CD4-positive, alpha-beta T cell (primary cell): ENCODE measurements around the gene CHST15. TPM values are rescaled to one million over a fixed set of nuclear protein-coding genes. Genes with fewer than 3 reads are reported as not detected.

ENCODE experiments used
- ATAC-seq: fragments of 200-7000 bp; cut with Tn5 transposase; one replicate; pipeline ENCODE4 v1.10.0; 2022; ENCODE audit warnings: mild to moderate bottlenecking; ENCODE audit not compliant: poor library complexity
- CTCF ChIA-PET: fragments of 350-600 bp; sonication (Branson Sonifier 250); formaldehyde crosslinking; loops from one replicate; lab custom pipeline; 2021; ENCODE audit warnings: antibody characterized with exemption, inconsistent platforms; lab: Charles Lee
- POLR2A ChIA-PET: fragments of 350-600 bp; sonication (Branson Sonifier 250); formaldehyde crosslinking; loops from one replicate; lab custom pipeline; 2021; ENCODE audit warnings: antibody characterized with exemption, inconsistent platforms; lab: Charles Lee
- DNase-seq, 14 experiments: peaks; one replicate each; pipeline ENCODE4 v3.0.0-alpha.2; 2013 to 2020; ENCODE audit warnings: mixed read lengths in 2 of 14
- H3K27ac ChIP-seq, 2 donors: one replicate each; pipeline versions ENCODE4 v1.5.1 to v1.7.0; 2013; ENCODE audit warnings: low read length in 2 of 2, low read depth in 1 of 2, mild to moderate bottlenecking in 1 of 2
- H3K27me3 ChIP-seq, 2 experiments: 1 replicate in 1 of 2; 2 replicates in 1 of 2; pipeline versions ENCODE4 v1.6.1 to v1.7.0; 2013; ENCODE audit warnings: low read length in 2 of 2, control low read depth in 1 of 2, mild to moderate bottlenecking in 1 of 2, moderate library complexity in 1 of 2; ENCODE audit not compliant: insufficient read depth in 2 of 2, control insufficient read depth in 1 of 2
- H3K36me3 ChIP-seq: one replicate; pipeline ENCODE4 v1.6.1; 2013; ENCODE audit warnings: low read length, control low read depth; ENCODE audit not compliant: insufficient read depth
- H3K4me1 ChIP-seq: one replicate; pipeline ENCODE4 v1.6.1; 2013; ENCODE audit warnings: low read length, control low read depth; ENCODE audit not compliant: insufficient read depth
- H3K4me3 ChIP-seq: one replicate; pipeline ENCODE4 v1.5.1; 2013; ENCODE audit warnings: mild to moderate bottlenecking, low read length, moderate library complexity
- H3K9me3 ChIP-seq, 2 experiments: 1 replicate in 1 of 2; 2 replicates in 1 of 2; pipeline versions ENCODE4 v1.6.1 to v1.7.0; 2013; ENCODE audit warnings: low read length in 2 of 2, mild to moderate bottlenecking in 2 of 2, control low read depth in 1 of 2, moderate library complexity in 1 of 2; ENCODE audit not compliant: control insufficient read depth in 1 of 2, insufficient read depth in 1 of 2
- H3K27ac Mint-ChIP-seq: one replicate; pipeline ENCODE4 v1.8.0; 2020; ENCODE audit warnings: mixed read lengths
- H3K27me3 Mint-ChIP-seq: one replicate; pipeline ENCODE4 v1.8.0; 2021; ENCODE audit warnings: mixed read lengths
- H3K36me3 Mint-ChIP-seq: one replicate; pipeline ENCODE4 v1.8.0; 2021; ENCODE audit warnings: low read depth, mixed read lengths
- H3K4me1 Mint-ChIP-seq: one replicate; pipeline ENCODE4 v1.8.0; 2021; ENCODE audit warnings: low read depth, mixed read lengths
- H3K4me3 Mint-ChIP-seq: one replicate; pipeline ENCODE4 v1.8.0; 2020; ENCODE audit warnings: mild to moderate bottlenecking, mixed read lengths
- H3K9me3 Mint-ChIP-seq: one replicate; pipeline ENCODE4 v1.8.0; 2020; ENCODE audit warnings: mixed read lengths
- intact Hi-C, 2 experiments: fragments of 100-400 bp; cut with DNase I in 1 of 2; cut with micrococcal nuclease in 1 of 2; formaldehyde crosslinking; loops; one replicate each; pipeline versions ENCODE4 v1.15.1 to v1.9.0; 2023 to 2025; cut with DNase I, micrococcal nuclease
- total RNA-seq, 174 experiments: library from RNA in 2 of 174; stranded (reverse) in 2 of 174; gene quantifications; one replicate each; pipeline ENCODE4 v1.2.3 and lab custom pipeline; 2021 to 2026
- TF ChIP-seq, protein P1 (sequence below): fragments of 200-600 bp; IDR thresholded peaks from one replicate; pipeline ENCODE4 v1.8.0; 2022; ENCODE audit warnings: antibody characterized with exemption, mild to moderate bottlenecking

CHST15 gene
- total RNA-seq, 2 experiments from 2014 or later = 0.42 to 0.52 TPM

- no peak overlapping the region for H3K4me3 ChIP-seq
- POLR2A ChIA-PET = no interaction called here
- CTCF ChIA-PET = no interaction called here
- Mint-ChIP-seq H3K36me3 (no peaks in the 10 kb centered on the region), H3K4me1 (no peaks in the 10 kb centered on the region), H3K27me3 (no peaks in the 10 kb centered on the region), H3K9me3 (peaks cover 4% of the 10 kb centered on the region), H3K27ac (no peak overlapping the region), H3K4me3 (no peak overlapping the region)
- no peaks in the 10 kb centered on the region for H3K27me3 ChIP-seq
- H3K27ac ChIP-seq = no peak overlapping the region
- ATAC-seq = no peak
- H3K4me1 ChIP-seq = no peaks in the 10 kb centered on the region
- intact Hi-C loops = no loop called here
- no peaks in the 10 kb centered on the region for H3K36me3 ChIP-seq
- DNase-seq = no peak
- H3K9me3 ChIP-seq = peaks cover 0 to 16% of the 10 kb centered on the region in 2 experiments
- TF ChIP-seq, protein P1, sequence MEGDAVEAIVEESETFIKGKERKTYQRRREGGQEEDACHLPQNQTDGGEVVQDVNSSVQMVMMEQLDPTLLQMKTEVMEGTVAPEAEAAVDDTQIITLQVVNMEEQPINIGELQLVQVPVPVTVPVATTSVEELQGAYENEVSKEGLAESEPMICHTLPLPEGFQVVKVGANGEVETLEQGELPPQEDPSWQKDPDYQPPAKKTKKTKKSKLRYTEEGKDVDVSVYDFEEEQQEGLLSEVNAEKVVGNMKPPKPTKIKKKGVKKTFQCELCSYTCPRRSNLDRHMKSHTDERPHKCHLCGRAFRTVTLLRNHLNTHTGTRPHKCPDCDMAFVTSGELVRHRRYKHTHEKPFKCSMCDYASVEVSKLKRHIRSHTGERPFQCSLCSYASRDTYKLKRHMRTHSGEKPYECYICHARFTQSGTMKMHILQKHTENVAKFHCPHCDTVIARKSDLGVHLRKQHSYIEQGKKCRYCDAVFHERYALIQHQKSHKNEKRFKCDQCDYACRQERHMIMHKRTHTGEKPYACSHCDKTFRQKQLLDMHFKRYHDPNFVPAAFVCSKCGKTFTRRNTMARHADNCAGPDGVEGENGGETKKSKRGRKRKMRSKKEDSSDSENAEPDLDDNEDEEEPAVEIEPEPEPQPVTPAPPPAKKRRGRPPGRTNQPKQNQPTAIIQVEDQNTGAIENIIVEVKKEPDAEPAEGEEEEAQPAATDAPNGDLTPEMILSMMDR = no peak
These were observed 44.8 kb downstream of the CHST15 start for GRCh38 chr10:124048371-124049290.

- no peaks in the 10 kb centered on the region for H3K27me3 ChIP-seq
- intact Hi-C loops = no loop called here
- TF ChIP-seq, protein P1 = no peak
- H3K27ac ChIP-seq = no peak overlapping the region
- ChIA-PET CTCF (no interaction called here), POLR2A (no interaction called here)
- Mint-ChIP-seq H3K36me3 (no peaks in the 10 kb centered on the region), H3K9me3 (peaks cover 4% of the 10 kb centered on the region), H3K4me1 (peaks cover 6% of the 10 kb centered on the region), H3K27me3 (no peaks in the 10 kb centered on the region), H3K4me3 (no peak overlapping the region), H3K27ac (no peak overlapping the region)
- H3K36me3 ChIP-seq = no peaks in the 10 kb centered on the region
- no peak for ATAC-seq
- no peaks in the 10 kb centered on the region for H3K4me1 ChIP-seq
- H3K9me3 ChIP-seq = peaks cover 0 to 16% of the 10 kb centered on the region in 2 experiments
- H3K4me3 ChIP-seq = no peak overlapping the region
- no peak for DNase-seq
These were observed 45.8 kb downstream of the CHST15 start for GRCh38 chr10:124047427-124048152.

- no peak for ATAC-seq
- peaks cover 6% of the 10 kb centered on the region for H3K4me1 Mint-ChIP-seq
- Histone ChIP-seq H3K27me3 (no peaks in the 10 kb centered on the region), H3K9me3 (peaks cover 0 to 16% of the 10 kb centered on the region in 2 experiments), H3K36me3 (no peaks in the 10 kb centered on the region), H3K27ac (no peak overlapping the region), H3K4me1 (no peaks in the 10 kb centered on the region), H3K4me3 (no peak overlapping the region)
- H3K27me3 Mint-ChIP-seq = no peaks in the 10 kb centered on the region
- H3K4me3 Mint-ChIP-seq = no peak overlapping the region
- H3K27ac Mint-ChIP-seq = no peak overlapping the region
- no peak for DNase-seq
- H3K9me3 Mint-ChIP-seq = peaks cover 4% of the 10 kb centered on the region
- no peaks in the 10 kb centered on the region for H3K36me3 Mint-ChIP-seq
- ChIA-PET POLR2A (no interaction called here), CTCF (no interaction called here)
- TF ChIP-seq, protein P1 = no peak
- intact Hi-C loops = no loop called here
These were observed 47.5 kb downstream of the CHST15 start for GRCh38 chr10:124045801-124046355.
